ENCODE data around the gene PPME1. TPM values are rescaled to one million over a fixed set of nuclear protein-coding genes. Genes with fewer than 3 reads are reported as not detected.

PPME1 gene
- total RNA-seq, 1 donor: 22.6 TPM

- no peak for DNase-seq (ENCODE audit: low read depth in 2 of 3, low spot score in 2 of 3)
Observed at GRCh38 chr11:74157169-74157568, 13.9 kb upstream of the PPME1 start.

GRCh38 chr11:74159642-74160041 lies 11.4 kb upstream of the PPME1 start:
- DNase-seq (ENCODE audit: low read depth in 2 of 3, low spot score in 2 of 3): no peak

GRCh38 chr11:74162681-74163467 lies 8.2 kb upstream of the PPME1 start:
- no peak for DNase-seq (ENCODE audit: low read depth in 2 of 3, low spot score in 2 of 3)

- DNase-seq (ENCODE audit: low read depth in 2 of 3, low spot score in 2 of 3): no peak
Observed at GRCh38 chr11:74168838-74169237, 2.3 kb upstream of the PPME1 start.

GRCh38 chr11:74169738-74170458 lies 1.2 kb upstream of the PPME1 start:
- DNase-seq (ENCODE audit: low read depth in 2 of 3, low spot score in 2 of 3): no peak

- no peak for DNase-seq (ENCODE audit: low read depth in 2 of 3, low spot score in 2 of 3)
Observed at GRCh38 chr11:74171630-74171968, 510 bp downstream of the PPME1 start.

GRCh38 chr11:74171997-74172396 lies 908 bp downstream of the PPME1 start:
- DNase-seq (ENCODE audit: low read depth in 2 of 3, low spot score in 2 of 3): no peak

GRCh38 chr11:74175920-74176319 lies 4.8 kb downstream of the PPME1 start:
- DNase-seq (ENCODE audit: low read depth in 2 of 3, low spot score in 2 of 3): no peak

GRCh38 chr11:74179234-74180052 lies 8.4 kb downstream of the PPME1 start:
- no peak for DNase-seq (ENCODE audit: low read depth in 2 of 3, low spot score in 2 of 3)

- no peak for DNase-seq (ENCODE audit: low read depth in 2 of 3, low spot score in 2 of 3)
Observed at GRCh38 chr11:74182635-74183034, 11.5 kb downstream of the PPME1 start.

- no peak for DNase-seq (ENCODE audit: low read depth in 2 of 3, low spot score in 2 of 3)
Observed at GRCh38 chr11:74185285-74185684, 14.2 kb downstream of the PPME1 start.

GRCh38 chr11:74185695-74186094 lies 14.6 kb downstream of the PPME1 start:
- no peak for DNase-seq (ENCODE audit: low read depth in 2 of 3, low spot score in 2 of 3)

GRCh38 chr11:74195828-74196227 lies 24.7 kb downstream of the PPME1 start:
- no peak for DNase-seq (ENCODE audit: low read depth in 2 of 3, low spot score in 2 of 3)

- no peak for DNase-seq (ENCODE audit: low read depth in 2 of 3, low spot score in 2 of 3)
Observed at GRCh38 chr11:74196781-74197486, 25.8 kb downstream of the PPME1 start.

- DNase-seq (ENCODE audit: low read depth in 2 of 3, low spot score in 2 of 3): no peak
Observed at GRCh38 chr11:74203966-74204365, 32.9 kb downstream of the PPME1 start.

GRCh38 chr11:74204701-74205100 lies 33.6 kb downstream of the PPME1 start:
- no peak for DNase-seq (ENCODE audit: low read depth in 2 of 3, low spot score in 2 of 3)

- no peak for DNase-seq (ENCODE audit: low read depth in 2 of 3, low spot score in 2 of 3)
Observed at GRCh38 chr11:74205181-74205580, 34.1 kb downstream of the PPME1 start.

- no peak for DNase-seq (ENCODE audit: low read depth in 2 of 3, low spot score in 2 of 3)
Observed at GRCh38 chr11:74206746-74207145, 35.7 kb downstream of the PPME1 start.

GRCh38 chr11:74208507-74208906 lies 37.4 kb downstream of the PPME1 start:
- DNase-seq (ENCODE audit: low read depth in 2 of 3, low spot score in 2 of 3): no peak

- DNase-seq (ENCODE audit: low read depth in 2 of 3, low spot score in 2 of 3): no peak
Observed at GRCh38 chr11:74212533-74212932, 41.4 kb downstream of the PPME1 start.

GRCh38 chr11:74220376-74220775 lies 49.3 kb downstream of the PPME1 start:
- no peak for DNase-seq (ENCODE audit: low read depth in 2 of 3, low spot score in 2 of 3)

All from hematopoietic multipotent progenitor cell (in vitro differentiated cells).